ENCODE measurements around the gene GPR137.

- TF ChIP-seq POLR2AphosphoS5 (IDR thresholded peaks at IDR 0.05; ENCODE audit: low read depth, low read length) (no peak; the same call in 1 of the 2 replicates), TAF1 (IDR thresholded peaks at IDR 0.05; ENCODE audit: borderline replicate concordance, insufficient read depth, low read length) (peak; percentile 30; the same call in 1 of the 2 replicates)
These were observed 20.3 kb downstream of the GPR137 start for GRCh38 chr11:64305691-64306562.
